Measurements from ENCODE around the gene LMNA. TPM values are rescaled to one million over a fixed set of nuclear protein-coding genes. Genes with fewer than 3 reads are reported as not detected.

Gene LMNA
- total and polyA plus RNA-seq, 9 donors, result 50.1 to 609 (median 360) TPM

- no peaks in the 10 kb centered on the region for H3K9me3 ChIP-seq
- no peak for DNase-seq
- H3K27me3 ChIP-seq, result no peaks in the 10 kb centered on the region
- 15 to 24% (median 21%) methylated on average over 10 of the region's 10 CpGs for WGBS, 3 donors
- H3K4me3 ChIP-seq, result no peak overlapping the region
- intact Hi-C loops (cut with DNase I), result loop anchor here in 1 of 4 donors (5.0 kb wide), 1 partner anchor 77 kb away; no protein-coding TSS in a partner anchor
- peaks cover 7% of the 10 kb centered on the region for H3K4me1 ChIP-seq (ENCODE audit: insufficient read depth)
- no peak overlapping the region for H3K27ac ChIP-seq
- TF ChIP-seq CTCF (IDR thresholded peaks at IDR 0.05) (no peak), EP300 (IDR thresholded peaks at IDR 0.05) (no peak), POLR2A (IDR thresholded peaks at IDR 0.05) (no peak)
- H3K36me3 ChIP-seq, result no peaks in the 10 kb centered on the region
Observed at GRCh38 chr1:156150333-156151011, 36.0 kb downstream of the LMNA start.

DNA sequence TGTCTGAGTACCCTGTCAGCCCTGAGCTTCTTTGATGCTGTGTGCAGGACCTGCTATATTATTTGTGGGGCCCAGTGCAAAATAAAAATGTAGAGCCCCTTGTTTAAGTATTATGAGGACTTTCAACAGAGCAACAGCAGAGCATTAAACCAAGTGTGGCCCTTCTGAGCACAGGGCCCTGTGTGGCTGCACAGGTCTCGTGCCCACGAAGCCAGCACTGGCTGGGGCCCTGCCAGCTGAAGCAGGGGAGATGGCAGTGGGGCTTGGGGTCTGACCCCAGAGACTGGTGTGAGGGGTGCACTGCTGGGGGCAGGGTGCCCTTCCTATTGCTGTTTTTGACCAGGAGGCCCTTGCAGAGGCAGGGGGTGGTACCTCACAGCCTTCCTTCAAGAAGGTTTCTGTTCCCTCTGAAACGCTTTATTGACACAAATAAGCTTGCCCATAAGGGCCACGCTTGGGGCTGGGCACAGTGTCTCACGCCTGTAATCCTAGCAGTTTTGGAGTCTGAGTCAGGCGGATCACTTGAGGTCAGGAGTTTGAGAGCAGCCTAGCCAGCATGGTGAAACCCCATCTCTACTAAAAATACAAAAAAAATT is 36.7 kb downstream of the LMNA start:
- H3K27ac ChIP-seq, result no peak overlapping the region
- H3K36me3 ChIP-seq, result no peaks in the 10 kb centered on the region
- no peaks in the 10 kb centered on the region for H3K9me3 ChIP-seq
- H3K4me3 ChIP-seq, result no peak overlapping the region
- H3K4me1 ChIP-seq (ENCODE audit: insufficient read depth), result peaks cover 7% of the 10 kb centered on the region
- DNase-seq, result no peak
- intact Hi-C loops (cut with DNase I), result loop anchor here in 1 of 4 donors (5.0 kb wide), 1 partner anchor 76 kb away; no protein-coding TSS in a partner anchor
- TF ChIP-seq CTCF (IDR thresholded peaks at IDR 0.05) (no peak), POLR2A (IDR thresholded peaks at IDR 0.05) (no peak), EP300 (IDR thresholded peaks at IDR 0.05) (no peak)
- WGBS, 3 donors, result 60 to 73% (median 73%) methylated on average over 6 of the region's 6 CpGs
- H3K27me3 ChIP-seq, result no peaks in the 10 kb centered on the region

GRCh38 chr1:156152628-156153027 is 38.1 kb downstream of the LMNA start:
- TF ChIP-seq EP300 (IDR thresholded peaks at IDR 0.05) (no peak), CTCF (IDR thresholded peaks at IDR 0.05) (no peak), POLR2A (IDR thresholded peaks at IDR 0.05) (no peak)
- intact Hi-C loops (cut with DNase I), result loop anchor here in 1 of 4 donors (5.0 kb wide), 1 partner anchor 75 kb away; no protein-coding TSS in a partner anchor
- no peaks in the 10 kb centered on the region for H3K36me3 ChIP-seq
- no peak overlapping the region for H3K27ac ChIP-seq
- no peaks in the 10 kb centered on the region for H3K9me3 ChIP-seq
- no peaks in the 10 kb centered on the region for H3K27me3 ChIP-seq
- H3K4me3 ChIP-seq, result no peak overlapping the region
- H3K4me1 ChIP-seq (ENCODE audit: insufficient read depth), result no peaks in the 10 kb centered on the region
- DNase-seq, result no peak
- 42 to 49% (median 44%) methylated on average over 5 of the region's 5 CpGs for WGBS, 3 donors

DNA sequence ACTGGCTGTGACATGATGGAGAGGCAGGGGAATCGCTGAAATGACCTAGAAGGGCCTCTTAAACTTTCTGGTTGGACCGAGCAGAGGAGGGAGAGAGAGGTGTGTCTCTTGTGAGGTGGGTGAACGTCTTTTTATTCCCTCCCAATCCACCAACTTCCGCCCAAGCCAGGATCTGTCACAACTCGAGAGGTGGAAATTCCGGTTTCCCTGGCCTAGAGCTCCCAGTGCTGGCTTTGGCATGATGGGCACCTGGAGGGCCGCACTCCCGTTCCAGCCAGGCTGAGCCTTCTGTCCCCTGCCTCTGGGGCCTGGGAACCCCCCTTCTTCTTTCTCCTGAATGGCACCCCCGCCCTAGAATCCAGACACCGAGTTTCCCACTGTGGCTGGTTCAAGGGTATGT is 38.9 kb downstream of the LMNA start, which contains the start of gene SEMA4A:
SEMA4A (plus strand) TSS at position 224 of the 400 bp plus-strand sequence. CDS start 994 bp downstream, outside the sequence.
- no peak within 1 kb of the TSS for H3K4me3 ChIP-seq
- 76 to 77% (median 76%) methylated on average over 10 of the region's 10 CpGs for WGBS, 3 donors
- no peak for DNase-seq

More for the DNA sequence above, 38.9 kb downstream of the LMNA start, which contains the start of gene SEMA4A:
- no peak within 1 kb of the TSS for H3K27ac ChIP-seq
- no peak for TF ChIP-seq EP300 (IDR thresholded peaks at IDR 0.05)
- TF ChIP-seq POLR2A (IDR thresholded peaks at IDR 0.05), result no peak
- TF ChIP-seq CTCF (IDR thresholded peaks at IDR 0.05), result no peak
- H3K27me3 ChIP-seq, result no peaks in the 10 kb centered on the region
- H3K9me3 ChIP-seq, result no peaks in the 10 kb centered on the region
- no peaks in the 10 kb centered on the region for H3K36me3 ChIP-seq
- no peaks in the 10 kb centered on the region for H3K4me1 ChIP-seq (ENCODE audit: insufficient read depth)
- intact Hi-C loops (cut with DNase I), result loop anchor here in 1 of 4 donors (5.0 kb wide), 1 partner anchor 74 kb away; no protein-coding TSS in a partner anchor

Data from ovary (tissue), 9 donors.